Epidermal melanocyte (primary cell): ENCODE data around the gene AK5.

Source experiments
- DNase-seq: peaks from one replicate; pipeline ENCODE4 v3.0.0; 2011; ENCODE audit warnings: low spot score; ENCODE audit not compliant: insufficient read length

The AK5 gene

DNA sequence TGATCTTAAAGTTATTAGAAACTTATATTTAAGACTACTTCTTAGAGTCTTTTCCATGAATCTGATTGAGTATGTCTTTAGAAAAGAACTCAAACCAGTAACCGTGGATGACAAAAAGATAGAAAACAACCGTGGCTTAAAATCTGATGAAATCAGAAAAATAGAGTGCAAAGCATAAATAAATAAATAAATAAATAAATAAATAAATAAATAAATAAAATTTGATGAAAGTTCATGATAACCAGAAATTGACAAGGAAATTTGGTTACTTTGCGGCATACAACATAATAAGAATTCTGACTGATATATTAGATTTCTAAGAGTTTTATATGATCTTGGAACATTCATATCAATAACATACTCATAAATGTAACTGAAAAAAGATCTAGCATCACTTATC is 152.1 kb downstream of the AK5 start:
- no peak for DNase-seq

- no peak for DNase-seq
These were observed 153.1 kb downstream of the AK5 start for GRCh38 chr1:77434967-77435366.

DNA sequence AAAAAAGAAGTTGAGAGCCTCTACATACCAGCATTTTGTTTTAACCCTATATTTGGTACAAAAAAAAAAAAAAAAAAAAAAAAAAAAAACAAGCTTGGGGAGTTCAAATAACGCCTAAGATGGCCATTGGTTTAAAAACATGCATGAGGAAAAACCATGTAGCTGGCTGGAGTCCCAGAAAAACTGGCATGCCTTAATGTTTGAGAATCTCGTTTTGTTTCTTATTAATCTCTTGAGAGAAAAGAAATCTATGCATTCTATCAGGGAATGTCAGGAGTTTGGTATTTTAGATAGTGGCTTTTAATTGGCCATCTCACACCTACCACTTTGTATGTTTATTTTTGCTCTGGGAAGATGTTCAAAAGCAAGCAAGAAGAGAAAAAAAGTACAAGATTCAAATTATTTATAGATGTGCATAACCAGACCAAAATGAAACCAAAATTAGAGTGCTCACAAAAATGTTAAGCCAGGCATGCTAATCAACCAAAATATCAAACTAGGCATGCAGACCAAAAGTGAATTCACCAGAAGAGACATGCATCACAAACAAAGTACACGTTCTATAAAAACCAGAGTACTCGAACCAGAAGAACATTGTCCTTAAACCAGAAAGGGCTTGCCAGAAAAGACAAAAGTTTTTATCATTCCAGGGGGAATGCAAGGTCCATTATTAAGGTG is 156.6 kb downstream of the AK5 start:
- DNase-seq = no peak

DNA sequence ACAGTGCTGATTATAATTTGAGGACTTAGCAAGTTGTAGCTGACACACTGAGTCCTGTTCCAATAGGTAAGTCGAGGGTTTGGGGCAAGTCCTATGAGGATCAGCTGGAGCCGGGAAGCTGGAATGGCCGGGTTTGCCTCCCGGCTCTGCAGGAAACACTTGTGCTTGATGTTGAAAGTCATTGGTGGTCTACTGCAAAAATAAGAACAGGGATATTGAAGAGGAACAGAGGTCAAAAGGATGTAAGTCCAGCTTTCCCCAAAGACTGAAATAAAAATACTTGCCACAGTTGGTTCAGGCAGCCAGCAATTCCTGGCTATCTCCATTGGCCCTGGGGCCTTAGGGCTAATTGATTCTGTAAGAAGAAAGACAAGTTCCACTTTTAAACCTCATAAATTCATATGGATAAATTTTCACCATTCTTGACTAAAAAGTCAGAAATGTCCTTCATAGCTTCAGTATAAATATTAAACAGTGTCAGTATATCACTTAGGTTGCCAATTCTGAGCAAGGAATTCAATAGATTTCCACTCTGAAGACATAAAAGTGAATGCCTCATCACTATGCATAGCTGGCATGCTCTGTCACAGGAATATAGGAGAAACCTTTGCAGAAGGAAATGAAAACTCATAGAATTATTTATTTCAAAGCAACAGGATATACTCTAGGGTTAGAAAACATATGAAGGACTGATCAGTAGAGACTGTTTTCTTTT is 165.2 kb downstream of the AK5 start:
- DNase-seq = no peak

GRCh38 chr1:77447669-77448068 is 165.8 kb downstream of the AK5 start:
- no peak for DNase-seq

GRCh38 chr1:77459881-77460280 is 178.1 kb downstream of the AK5 start:
- no peak for DNase-seq

GRCh38 chr1:77461691-77462090 is 179.9 kb downstream of the AK5 start:
- no peak for DNase-seq

- no peak for DNase-seq
These were observed 181.4 kb downstream of the AK5 start for GRCh38 chr1:77463216-77463615.

GRCh38 chr1:77465139-77465538 is 183.3 kb downstream of the AK5 start:
- no peak for DNase-seq

GRCh38 chr1:77465922-77466321 is 184.1 kb downstream of the AK5 start:
- no peak for DNase-seq

DNA sequence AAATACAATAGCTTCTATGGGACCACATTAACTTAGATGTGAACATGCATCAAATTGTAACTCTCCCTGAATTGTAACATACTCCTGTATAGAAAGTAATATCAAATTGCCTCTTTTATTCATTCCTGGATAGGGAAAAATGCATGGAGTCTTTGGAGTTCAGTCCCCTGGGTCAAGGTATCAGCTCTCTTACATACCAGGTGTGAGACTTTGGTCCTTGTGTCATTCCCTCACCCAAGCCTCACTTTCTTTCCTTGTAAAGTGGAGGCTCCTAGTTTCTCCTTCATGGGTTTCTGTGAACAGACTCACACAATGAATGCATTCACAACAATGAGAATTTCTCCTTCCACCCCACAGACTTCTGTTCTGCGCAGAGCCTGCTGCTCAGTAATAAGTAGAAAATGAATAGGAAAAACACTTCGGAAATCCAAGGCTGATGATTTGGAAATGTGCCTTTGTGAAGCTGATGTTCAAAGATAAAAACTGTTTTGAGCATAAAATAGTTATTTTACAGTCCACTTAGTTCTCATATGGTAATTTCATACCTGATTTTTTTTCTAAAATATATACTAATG is 185.3 kb downstream of the AK5 start:
- no peak for DNase-seq

DNA sequence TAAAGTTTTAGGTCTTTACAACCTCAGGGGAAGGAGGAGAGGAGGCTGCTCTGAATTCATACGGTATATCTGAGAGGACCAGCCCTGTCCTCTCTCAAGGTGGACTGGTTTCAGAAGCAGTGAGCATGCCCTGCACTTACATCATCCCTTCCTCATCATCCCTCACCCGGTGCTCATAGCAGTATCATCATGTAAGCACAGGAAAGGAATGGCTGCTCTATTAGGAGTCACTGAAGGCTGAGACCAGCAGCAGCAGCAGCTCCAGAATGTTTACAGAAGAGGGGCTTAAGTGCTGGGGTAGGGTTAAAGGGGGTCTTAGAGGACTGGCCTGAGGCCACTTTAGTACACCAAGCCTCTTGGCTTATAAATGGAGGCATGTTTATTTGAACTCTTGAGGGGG is 185.9 kb downstream of the AK5 start:
- no peak for DNase-seq

GRCh38 chr1:77468257-77468948 is 186.6 kb downstream of the AK5 start:
- DNase-seq = no peak

GRCh38 chr1:77468949-77469710 is 187.3 kb downstream of the AK5 start:
- no peak for DNase-seq

- DNase-seq = no peak
These were observed 189.9 kb downstream of the AK5 start for GRCh38 chr1:77471691-77472090.

- DNase-seq = no peak
These were observed 191.9 kb downstream of the AK5 start for GRCh38 chr1:77473690-77474089.

- no peak for DNase-seq
These were observed 193.8 kb downstream of the AK5 start for GRCh38 chr1:77475641-77476040.

GRCh38 chr1:77476475-77476874 is 194.7 kb downstream of the AK5 start:
- DNase-seq = no peak

DNA sequence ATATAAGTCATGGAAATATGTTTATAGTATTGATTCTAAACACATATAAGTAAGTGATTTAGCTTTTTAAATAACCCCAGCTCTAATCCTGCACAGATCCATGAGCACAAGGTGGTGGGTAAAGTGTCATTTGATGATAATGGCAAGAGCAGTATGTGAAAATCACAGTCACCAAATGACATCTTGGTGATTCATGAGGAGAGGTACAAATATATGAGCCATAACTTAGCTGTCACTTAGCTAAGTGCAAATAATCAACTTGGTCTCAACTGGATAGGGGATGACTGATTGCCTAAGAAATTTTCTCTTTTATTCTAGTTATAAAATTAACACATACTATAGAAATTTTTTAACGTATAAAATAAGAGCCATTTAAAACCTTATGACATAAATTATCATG is 202.5 kb downstream of the AK5 start:
- DNase-seq = no peak

- DNase-seq = no peak
These were observed 203.1 kb downstream of the AK5 start for GRCh38 chr1:77484926-77485325.

DNA sequence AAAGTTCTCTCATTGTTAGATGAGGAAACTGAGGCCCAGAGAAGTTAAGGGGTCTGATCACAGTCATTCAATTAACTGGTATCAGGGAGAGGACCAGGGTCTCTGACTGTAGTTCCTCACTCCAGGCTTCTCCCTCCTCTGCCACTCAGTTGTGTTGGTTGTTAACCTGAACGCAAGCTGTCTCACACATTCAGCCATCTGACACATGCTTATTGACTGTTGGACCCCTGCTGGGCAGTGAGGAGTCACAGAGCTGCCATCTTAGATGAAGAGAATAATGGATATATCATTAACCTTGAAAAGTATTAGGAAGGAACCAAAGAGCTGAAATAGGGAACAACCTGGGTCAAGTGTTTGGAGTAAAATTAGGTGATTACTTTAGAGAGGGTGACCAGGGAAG is 205.8 kb downstream of the AK5 start:
- DNase-seq = no peak

GRCh38 chr1:77489910-77490309 is 208.1 kb downstream of the AK5 start:
- DNase-seq = no peak
